Liver (tissue), 9 donors: ENCODE data around the gene LRIG1. TPM values are rescaled to one million over a fixed set of nuclear protein-coding genes. Genes with fewer than 3 reads are reported as not detected.

Experiments
- DNase-seq: peaks from one replicate; pipeline ENCODE4 v3.0.0-alpha.2; 2017; ENCODE audit warnings: low spot score
- H3K27ac ChIP-seq, 2 donors: one replicate each; pipeline ENCODE4 v1.7.0; 2013; ENCODE audit warnings: inconsistent platforms in 2 of 2, low read length in 2 of 2, control low read depth in 1 of 2, low read depth in 1 of 2, mild to moderate bottlenecking in 1 of 2
- H3K27me3 ChIP-seq, 4 donors: one replicate each; pipeline versions ENCODE4 v1.6.1 to v1.7.0; 2013; ENCODE audit warnings: low read length in 3 of 4, inconsistent platforms in 1 of 4, mild to moderate bottlenecking in 1 of 4, moderate library complexity in 1 of 4; ENCODE audit not compliant: control insufficient read depth in 4 of 4, insufficient read depth in 4 of 4
- H3K36me3 ChIP-seq, 4 donors: one replicate each; pipeline versions ENCODE4 v1.6.1 to v1.7.0; 2013; ENCODE audit warnings: low read length in 3 of 4, mild to moderate bottlenecking in 3 of 4, low read depth in 1 of 4, moderate library complexity in 1 of 4; ENCODE audit not compliant: control insufficient read depth in 4 of 4, insufficient read depth in 3 of 4
- H3K4me1 ChIP-seq, 4 donors: one replicate each; pipeline versions ENCODE4 v1.6.1 to v1.7.0; 2013; ENCODE audit warnings: low read length in 3 of 4, mild to moderate bottlenecking in 3 of 4, moderate library complexity in 1 of 4; ENCODE audit not compliant: control insufficient read depth in 4 of 4, insufficient read depth in 4 of 4
- H3K4me3 ChIP-seq, 3 donors: one replicate each; pipeline versions ENCODE4 v1.6.1 to v1.7.0; 2013; ENCODE audit warnings: low read length in 3 of 3, control low read depth in 1 of 3, low read depth in 1 of 3, mild to moderate bottlenecking in 1 of 3
- H3K9ac ChIP-seq, 2 donors: one replicate each; pipeline ENCODE4 v1.7.0; 2013; ENCODE audit warnings: low read length in 2 of 2, mild to moderate bottlenecking in 2 of 2, moderate library complexity in 2 of 2, control low read depth in 1 of 2, low read depth in 1 of 2
- H3K9me3 ChIP-seq, 4 donors: one replicate each; pipeline versions ENCODE4 v1.6.1 to v1.7.0; 2013; ENCODE audit warnings: low read length in 3 of 4; ENCODE audit not compliant: control insufficient read depth in 4 of 4
- CTCF ChIP-seq: fragments of 150-350 bp; IDR thresholded peaks from 2 replicates; pipeline ENCODE4 v1.5.1; 2017; ENCODE audit warnings: improper control_type of control experiment, low read depth, low read length; ENCODE audit not compliant: missing input control
- FOXA1 ChIP-seq: IDR thresholded peaks from 2 replicates; pipeline ENCODE4 v1.6.1; 2016; ENCODE audit warnings: antibody characterized with exemption
- FOXA2 ChIP-seq: IDR thresholded peaks from 2 replicates; pipeline ENCODE4 v1.6.1; 2016; ENCODE audit warnings: antibody characterized with exemption
- GABPA ChIP-seq, 2 donors: IDR thresholded peaks in 1 of 2; conservative IDR thresholded peaks in 1 of 2; 2 replicates each; pipeline ENCODE4 v1.6.1; 2016; ENCODE audit warnings: antibody characterized with exemption in 2 of 2, mild to moderate bottlenecking in 1 of 2, moderate library complexity in 1 of 2
- HNF4A ChIP-seq, 2 donors: conservative IDR thresholded peaks; 2 replicates each; pipeline ENCODE4 v1.6.1; 2016; ENCODE audit warnings: antibody characterized with exemption in 2 of 2, mild to moderate bottlenecking in 2 of 2
- HNF4G ChIP-seq: IDR thresholded peaks from 2 replicates; pipeline ENCODE4 v1.6.1; 2016; ENCODE audit warnings: antibody characterized with exemption
- MAX ChIP-seq: IDR thresholded peaks from 2 replicates; pipeline ENCODE4 v1.6.1; 2016; ENCODE audit warnings: antibody characterized with exemption
- NR2F2 ChIP-seq: IDR thresholded peaks from 2 replicates; pipeline ENCODE4 v1.6.1; 2016; ENCODE audit warnings: antibody characterized with exemption
- RAD21 ChIP-seq, 2 donors: IDR thresholded peaks; 2 replicates each; pipeline ENCODE4 v1.6.1; 2016; ENCODE audit warnings: antibody characterized with exemption in 2 of 2, mild to moderate bottlenecking in 2 of 2
- REST ChIP-seq: IDR thresholded peaks from 2 replicates; pipeline ENCODE4 v1.6.1; 2016; ENCODE audit warnings: antibody characterized with exemption, mild to moderate bottlenecking
- RXRA ChIP-seq, 2 donors: IDR thresholded peaks; 2 replicates each; pipeline ENCODE4 v1.6.1; 2017 to 2018; ENCODE audit warnings: antibody characterized with exemption in 2 of 2, mild to moderate bottlenecking in 1 of 2
- SP1 ChIP-seq: IDR thresholded peaks from 2 replicates; pipeline ENCODE4 v1.6.1; 2018; ENCODE audit warnings: antibody characterized with exemption, mild to moderate bottlenecking
- YY1 ChIP-seq: IDR thresholded peaks from 2 replicates; pipeline ENCODE4 v1.6.1; 2016; ENCODE audit warnings: antibody characterized with exemption, mild to moderate bottlenecking
- ZBTB33 ChIP-seq: IDR thresholded peaks from 2 replicates; pipeline ENCODE4 v1.6.1; 2016; ENCODE audit warnings: antibody characterized with exemption
- WGBS: extraction: QIAGEN DNeasy Blood & Tissue Kit; methylation state at CpG from one replicate; pipeline ENCODE4 v1.1.7; 2013; 5-methylcytosine and 5-hydroxymethylcytosine counted together
- polyA plus RNA-seq, 2 donors: library from polyadenylated mRNA; stranded (reverse) in 1 of 2; unstranded in 1 of 2; fragments of 200-250 nt in 1 of 2; fragments of >200 nt in 1 of 2; fragmentation: Nextera tagmentation in 1 of 2; extraction: Ambion mirVana in 1 of 2; gene quantifications; one replicate each; pipeline versions ENCODE4 v1.2.1 to v1.2.3, GENCODE V29; 2013 to 2015
- total RNA-seq, 2 donors: library from RNA; depleted of rRNA; stranded (reverse); fragments of >200 nt; gene quantifications; one replicate each; pipeline ENCODE4 v1.2.3, GENCODE V29; 2014
- TF ChIP-seq, protein P1 (sequence below): IDR thresholded peaks from 2 replicates; pipeline ENCODE4 v1.6.1; 2016; ENCODE audit warnings: antibody characterized with exemption
- donor health status: healthy.
- donor health status: healthy.
- donor health status: healthy.
- donor health status: healthy.
- donor health status: healthy.

Gene LRIG1
- total and polyA plus RNA-seq, 4 donors: 9.4 to 48.9 (median 12.9) TPM

GRCh38 chr3:66457252-66457651 is 43.6 kb downstream of the LRIG1 start (continued):
- TF ChIP-seq MAX (no peak), FOXA1 (no peak), RXRA (IDR thresholded peaks at IDR 0.05) (no peak)
- TF ChIP-seq, protein P1, sequence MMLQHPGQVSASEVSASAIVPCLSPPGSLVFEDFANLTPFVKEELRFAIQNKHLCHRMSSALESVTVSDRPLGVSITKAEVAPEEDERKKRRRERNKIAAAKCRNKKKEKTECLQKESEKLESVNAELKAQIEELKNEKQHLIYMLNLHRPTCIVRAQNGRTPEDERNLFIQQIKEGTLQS: no peak

DNA sequence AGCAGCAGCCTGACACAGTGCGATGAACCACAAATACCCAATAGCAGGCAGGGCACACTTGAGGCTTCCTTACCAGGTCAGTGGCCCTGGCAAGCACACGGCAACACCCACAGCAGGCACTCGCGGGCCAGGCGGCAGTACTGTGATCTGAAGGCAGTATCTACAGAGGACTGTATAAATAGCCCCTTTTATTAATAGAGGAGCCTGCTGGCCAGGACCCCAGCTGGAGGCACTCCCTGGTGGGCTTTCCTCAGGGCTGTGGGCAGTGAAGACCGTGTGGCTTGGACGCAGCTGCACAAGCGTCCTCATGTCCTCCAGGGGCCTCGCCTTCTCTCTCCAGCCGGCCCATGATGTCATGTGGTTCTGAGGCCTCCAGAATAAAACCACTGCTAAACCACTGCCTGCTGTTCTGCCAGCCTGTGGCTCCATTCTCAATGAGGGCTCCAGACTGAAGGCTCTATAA is 44.1 kb downstream of the LRIG1 start:
- TF ChIP-seq NR2F2 (no peak), RAD21 (IDR thresholded peaks at IDR 0.05) (no peak), CTCF (no peak), REST (no peak), FOXA2 (no peak), YY1 (no peak), HNF4A (conservative IDR thresholded peaks at IDR 0.05) (no peak), GABPA (IDR thresholded peaks at IDR 0.05 in 1 of 2, conservative IDR thresholded peaks at IDR 0.05 in 1 of 2) (no peak), FOXA1 (no peak), SP1 (no peak), RXRA (IDR thresholded peaks at IDR 0.05) (no peak), HNF4G (no peak), ZBTB33 (no peak)
- 85% methylated on average over 10 of the region's 10 CpGs for WGBS
- peaks cover 0 to 14% (median 8%) of the 10 kb centered on the region in 4 donors for H3K36me3 ChIP-seq
- no peak overlapping the region for H3K9ac ChIP-seq
- H3K4me3 ChIP-seq: no peak overlapping the region
- H3K27me3 ChIP-seq: no peaks in the 10 kb centered on the region
- H3K27ac ChIP-seq: no peak overlapping the region
- no peak for DNase-seq
- no peaks in the 10 kb centered on the region for H3K9me3 ChIP-seq
- peaks cover 2 to 16% (median 14%) of the 10 kb centered on the region in 4 donors for H3K4me1 ChIP-seq
